HG03558 (cell line): ENCODE data around the gene LRP2.
"Not testable (repeated sequence)": the region's sequence is repeated elsewhere in the genome, so short reads cannot be mapped to it uniquely, and the experiment has no call there.

Experiments
- ATAC-seq: cut with Tn5 transposase; IDR thresholded peaks from one replicate; pipeline ENCODE4 v1.9.1; 2021; ENCODE audit warnings: moderate number of reproducible peaks; ENCODE audit not compliant: unreplicated experiment; ENCODE audit errors: extremely low read depth

The LRP2 gene

GRCh38 chr2:169137924-169138323, 224.4 kb downstream of the LRP2 start:
- ATAC-seq = no peak

- no peak for ATAC-seq
These were observed 225.3 kb downstream of the LRP2 start for GRCh38 chr2:169136885-169137534.

GRCh38 chr2:169136428-169136827, 225.9 kb downstream of the LRP2 start:
- ATAC-seq = not testable (repeated sequence)

- ATAC-seq = not testable (repeated sequence)
These were observed 228.1 kb downstream of the LRP2 start for GRCh38 chr2:169134272-169134671.

- ATAC-seq = peak; percentile 56
These were observed 230.5 kb downstream of the LRP2 start for GRCh38 chr2:169131587-169132512.

GRCh38 chr2:169129703-169130243, 232.6 kb downstream of the LRP2 start:
- no peak for ATAC-seq

- no peak for ATAC-seq
These were observed 242.5 kb downstream of the LRP2 start for GRCh38 chr2:169119851-169120250.

- ATAC-seq = no peak
These were observed 243.1 kb downstream of the LRP2 start for GRCh38 chr2:169119123-169119760.

GRCh38 chr2:169118060-169118459, 244.3 kb downstream of the LRP2 start:
- ATAC-seq = no peak

- no peak for ATAC-seq
These were observed 245.3 kb downstream of the LRP2 start for GRCh38 chr2:169116993-169117392.

- no peak for ATAC-seq
These were observed 246.0 kb downstream of the LRP2 start for GRCh38 chr2:169116327-169116726.

- ATAC-seq = no peak
These were observed 248.3 kb downstream of the LRP2 start for GRCh38 chr2:169114056-169114455.

GRCh38 chr2:169112841-169113240, 249.5 kb downstream of the LRP2 start:
- ATAC-seq = no peak

GRCh38 chr2:169110916-169111315, 251.4 kb downstream of the LRP2 start:
- no peak for ATAC-seq

GRCh38 chr2:169110419-169110818, 251.9 kb downstream of the LRP2 start:
- no peak for ATAC-seq

- ATAC-seq = no peak
These were observed 252.6 kb downstream of the LRP2 start for GRCh38 chr2:169109502-169110409.

GRCh38 chr2:169108099-169108884, 254.0 kb downstream of the LRP2 start:
- ATAC-seq = no peak

- ATAC-seq = peak; percentile 75
These were observed 254.7 kb downstream of the LRP2 start for GRCh38 chr2:169107645-169108044.
